Heart left ventricle (tissue), 16 donors: Measurements from ENCODE around the gene EXD3. TPM values are rescaled to one million over a fixed set of nuclear protein-coding genes. Genes with fewer than 3 reads are reported as not detected.

Experiments
- ATAC-seq, 4 donors: fragments of 200-7000 bp; cut with Tn5 transposase; one replicate each; pipeline ENCODE4 v1.9.1; 2020 to 2022; ENCODE audit warnings: moderate library complexity in 4 of 4, mild to moderate bottlenecking in 3 of 4, moderate number of reproducible peaks in 1 of 4
- DNase-seq, 5 donors: peaks; one replicate each; pipeline ENCODE4 v3.0.0-alpha.2; 2020
- H3K27ac ChIP-seq, 12 donors: fragments of 200-600 bp; sonication (generic) in 4 of 12; one replicate each; pipeline versions ENCODE4 v1.5.0 to v1.8.0; 2016 to 2022; ENCODE audit warnings: mild to moderate bottlenecking in 2 of 12
- H3K27me3 ChIP-seq, 9 donors: fragments of 200-600 bp; sonication (generic) in 2 of 9; one replicate each; pipeline versions ENCODE4 v1.5.1 to v1.8.0; 2016 to 2022; ENCODE audit warnings: mild to moderate bottlenecking in 3 of 9
- H3K36me3 ChIP-seq, 9 donors: fragments of 200-600 bp; sonication (generic) in 2 of 9; one replicate each; pipeline versions ENCODE4 v1.5.0 to v1.8.0; 2018 to 2022; ENCODE audit warnings: mild to moderate bottlenecking in 2 of 9
- H3K4me1 ChIP-seq, 12 donors: fragments of 200-600 bp; sonication (generic) in 4 of 12; one replicate each; pipeline versions ENCODE4 v1.5.0 to v1.8.0; 2016 to 2022; ENCODE audit warnings: mild to moderate bottlenecking in 3 of 12
- H3K4me3 ChIP-seq, 12 donors: fragments of 200-600 bp; sonication (generic) in 4 of 12; one replicate each; pipeline versions ENCODE4 v1.5.0 to v1.8.0; 2017 to 2022; ENCODE audit warnings: mild to moderate bottlenecking in 9 of 12, moderate library complexity in 4 of 12
- H3K9me3 ChIP-seq, 12 donors: fragments of 200-600 bp; sonication (generic) in 4 of 12; one replicate each; pipeline versions ENCODE4 v1.5.0 to v1.8.0; 2016 to 2022; ENCODE audit warnings: mild to moderate bottlenecking in 1 of 12
- POLR2A ChIP-seq, 2 donors: fragments of 450-650 bp; IDR thresholded peaks; one replicate each; pipeline ENCODE4 v1.6.1; 2017; ENCODE audit warnings: antibody characterized with exemption in 2 of 2, mild to moderate bottlenecking in 2 of 2, moderate library complexity in 2 of 2
- WGBS, 4 donors: extraction: QIAGEN DNeasy Blood & Tissue Kit in 2 of 4; methylation state at CpG; one replicate each; pipeline versions ENCODE4 v1.1.5 to v1.1.7; 2013 to 2018; 5-methylcytosine and 5-hydroxymethylcytosine counted together
- intact Hi-C, 10 donors: fragments of 100-400 bp; cut with DNase I; formaldehyde crosslinking; loops; one replicate each; pipeline versions ENCODE4 v1.11.1 to v1.14.2; 2022
- polyA plus RNA-seq, 2 donors: library from polyadenylated mRNA; stranded (reverse); fragments of 200-250 nt; gene quantifications; one replicate each; pipeline ENCODE4 v1.2.3, GENCODE V29; 2013
- total RNA-seq, 9 donors: library from RNA; depleted of rRNA in 2 of 9; stranded (reverse); fragments of >200 nt in 2 of 9; fragmentation: NEBNext Ultra II Directional in 3 of 9; extraction: Animal tissue kit (Norgen Biotek cat#: 25700) in 3 of 9; gene quantifications; one replicate each; pipeline versions ENCODE4 v1.1.0 to v1.2.4, GENCODE V29; 2016 to 2023
- TF ChIP-seq, protein P1 (sequence below), 12 donors: fragments of 200-600 bp; sonication (generic) in 4 of 12; IDR thresholded peaks; one replicate each; pipeline versions ENCODE4 v1.5.0 to v1.8.0; 2018 to 2022; ENCODE audit warnings: antibody characterized with exemption in 12 of 12, mild to moderate bottlenecking in 5 of 12
- donor health status: ischemic (EF 13 %, LVEDD 7.1; RV severe dilation, severe dysfunction).
- donor health status: healthy with polysubstance abuse.
- donor health status: DM: no; HTN: yes; CAD: no.
- donor health status: DM: no; HTN: no; CAD: no.
- donor health status: ischemic (EF 25% LVEDD 6.9; RV normal size, moderate dysfunction).
- donor health status: ischemic (EF 25% LVEDD 5.7; RV mildly dilated, moderate dysfunction).
- donor health status: healthy.
- donor health status: DM: yes; HTN: yes; CAD: no.
- donor health status: ischemic (EF 35%, LVEDD 5.7; RV mildly dilated, moderate dysfunction).
- donor health status: nonischemic (EF 11% LVEDD 7.7; RV severe dilation, severe dysfunction).
- donor health status: DM: yes; HTN: yes; CAD: no.
- donor health status: PGD.
- donor health status: ischemic (EF 29% LVEDD 5.4; RV normal size, mild dysfunction).
- donor health status: nonischemic (EF 23%, LVEDD 6.1; RV moderate dilation, normal function).

Gene EXD3
- total and polyA plus RNA-seq, 11 donors = 4.1 to 15.2 (median 8.6) TPM

DNA sequence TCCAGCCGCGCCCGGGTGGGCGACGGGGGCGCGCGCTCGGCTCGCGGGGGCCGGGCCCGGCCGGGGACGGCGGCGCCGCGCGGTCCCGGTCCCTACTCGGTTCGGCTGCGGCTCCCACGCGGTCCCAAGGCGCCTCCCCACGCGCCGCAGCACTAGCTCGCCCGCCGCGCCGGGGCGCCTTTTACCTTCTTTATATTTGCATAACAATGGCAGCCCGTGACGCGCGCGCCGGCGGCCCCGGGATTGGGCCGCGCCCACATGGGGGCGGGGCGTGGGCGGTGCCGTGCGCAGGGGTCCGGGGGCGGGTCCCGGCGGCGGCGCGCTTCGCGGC is 120.9 kb downstream of the EXD3 start, which contains the start of gene NRARP:
NRARP (minus strand) TSS at position 154 of the 331 bp plus-strand sequence. CDS start 343 bp downstream, outside the sequence.
- WGBS, 4 donors = 0 to 1% (median 0%) methylated on average over 13 to 60 of the region's 60 CpGs; no CpG with 5 or more reads in 1 of the 4 donors
- H3K4me1 ChIP-seq = peaks cover 12 to 91% (median 52%) of the 10 kb centered on the region in 12 donors

DNA sequence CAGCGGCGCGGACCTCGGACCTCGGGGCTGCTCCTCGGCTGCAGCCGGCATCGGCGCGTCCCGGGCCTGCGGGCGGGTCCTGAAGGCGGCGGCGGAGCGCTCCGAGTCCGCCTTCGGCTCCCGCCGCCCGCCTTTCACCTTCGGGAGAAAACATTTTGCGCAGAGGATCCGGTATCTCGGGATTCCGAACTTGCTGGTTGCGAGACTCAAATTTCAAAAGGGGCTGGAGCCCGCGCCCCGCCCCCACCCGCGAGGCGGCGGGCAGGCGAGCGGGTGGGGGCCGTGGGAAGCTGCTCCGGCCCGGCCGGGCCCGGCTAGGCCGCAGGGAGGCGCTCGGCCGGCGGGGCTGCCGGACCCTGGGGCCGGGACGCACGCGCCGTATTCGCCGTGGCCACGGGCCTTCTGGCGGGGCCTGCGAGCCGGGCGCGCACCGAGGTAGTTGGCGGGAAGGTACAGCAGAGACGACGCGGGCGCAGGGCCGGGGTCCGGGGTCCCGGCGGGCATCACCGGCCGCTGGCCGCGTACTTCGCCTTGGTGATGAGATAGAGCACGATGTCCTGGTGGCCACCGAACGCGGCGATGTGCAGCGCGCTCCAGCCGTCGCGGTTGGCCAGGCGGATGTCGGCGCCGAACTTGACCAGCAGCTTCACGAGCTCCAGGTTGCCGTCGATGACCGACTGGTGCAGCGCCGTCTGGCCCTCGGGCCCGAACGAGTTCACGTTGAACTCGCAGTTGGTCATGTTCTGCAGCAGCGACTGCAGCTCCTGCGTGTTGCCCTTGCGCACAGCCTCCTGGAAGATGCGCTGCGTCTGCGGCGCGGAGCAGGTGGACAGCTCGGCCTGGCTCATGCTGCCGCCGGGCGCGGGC is 121.6 kb downstream of the EXD3 start:
- TF ChIP-seq POLR2A (IDR thresholded peaks at IDR 0.05) = no peak
- TF ChIP-seq, protein P1, sequence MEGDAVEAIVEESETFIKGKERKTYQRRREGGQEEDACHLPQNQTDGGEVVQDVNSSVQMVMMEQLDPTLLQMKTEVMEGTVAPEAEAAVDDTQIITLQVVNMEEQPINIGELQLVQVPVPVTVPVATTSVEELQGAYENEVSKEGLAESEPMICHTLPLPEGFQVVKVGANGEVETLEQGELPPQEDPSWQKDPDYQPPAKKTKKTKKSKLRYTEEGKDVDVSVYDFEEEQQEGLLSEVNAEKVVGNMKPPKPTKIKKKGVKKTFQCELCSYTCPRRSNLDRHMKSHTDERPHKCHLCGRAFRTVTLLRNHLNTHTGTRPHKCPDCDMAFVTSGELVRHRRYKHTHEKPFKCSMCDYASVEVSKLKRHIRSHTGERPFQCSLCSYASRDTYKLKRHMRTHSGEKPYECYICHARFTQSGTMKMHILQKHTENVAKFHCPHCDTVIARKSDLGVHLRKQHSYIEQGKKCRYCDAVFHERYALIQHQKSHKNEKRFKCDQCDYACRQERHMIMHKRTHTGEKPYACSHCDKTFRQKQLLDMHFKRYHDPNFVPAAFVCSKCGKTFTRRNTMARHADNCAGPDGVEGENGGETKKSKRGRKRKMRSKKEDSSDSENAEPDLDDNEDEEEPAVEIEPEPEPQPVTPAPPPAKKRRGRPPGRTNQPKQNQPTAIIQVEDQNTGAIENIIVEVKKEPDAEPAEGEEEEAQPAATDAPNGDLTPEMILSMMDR (IDR thresholded peaks at IDR 0.05) = peak in 6 of 12 donors; percentile 25 to 47 (median 38)
- Histone ChIP-seq H3K36me3 (peaks cover 0 to 8% (median 0%) of the 10 kb centered on the region in 9 donors), H3K27me3 (peaks cover 0 to 62% (median 10%) of the 10 kb centered on the region in 9 donors), H3K9me3 (no peaks in the 10 kb centered on the region), H3K4me3 (peak overlapping the region; percentile 42 to 94 (median 68)), H3K27ac (peak overlapping the region; percentile 13 to 98 (median 86)), H3K4me1 (peaks cover 5 to 91% (median 51%) of the 10 kb centered on the region in 12 donors)
- WGBS, 4 donors = 0 to 1% (median 1%) methylated on average over 37 to 115 of the region's 115 CpGs
- ATAC-seq = peak in 1 of 4 donors; percentile 14
- DNase-seq = peak; percentile 32 to 72 (median 50)
- intact Hi-C loops = loop anchor here in 1 of 10 donors (5.0 kb wide), 1 partner anchor 121 kb away; the partner anchor contains the start of genes EXD3 and NOXA1

More for the DNA sequence above, 120.9 kb downstream of the EXD3 start, which contains the start of gene NRARP:
- Histone ChIP-seq H3K36me3 (peaks cover 0 to 8% (median 0%) of the 10 kb centered on the region in 9 donors), H3K4me3 (peak within 1 kb of the TSS; percentile 48 to 94 (median 68)), H3K27me3 (peaks cover 0 to 62% (median 6%) of the 10 kb centered on the region in 9 donors), H3K27ac (peak within 1 kb of the TSS; percentile 63 to 98 (median 88)), H3K9me3 (no peaks in the 10 kb centered on the region)
- peak; percentile 47 to 77 (median 67) for ATAC-seq
- intact Hi-C loops = loop anchor here in 3 of 10 donors (2.0 to 5.0 kb wide), 3 partner anchors 17 to 120 kb away; partner anchors contain the start of genes EXD3 (in 1 of the 3) and NOXA1 (in 1 of the 3)
- TF ChIP-seq, protein P1 (IDR thresholded peaks at IDR 0.05) = no peak
- TF ChIP-seq POLR2A (IDR thresholded peaks at IDR 0.05) = peak; percentile 25 to 91
- peak; percentile 92 to 96 (median 94) for DNase-seq

DNA sequence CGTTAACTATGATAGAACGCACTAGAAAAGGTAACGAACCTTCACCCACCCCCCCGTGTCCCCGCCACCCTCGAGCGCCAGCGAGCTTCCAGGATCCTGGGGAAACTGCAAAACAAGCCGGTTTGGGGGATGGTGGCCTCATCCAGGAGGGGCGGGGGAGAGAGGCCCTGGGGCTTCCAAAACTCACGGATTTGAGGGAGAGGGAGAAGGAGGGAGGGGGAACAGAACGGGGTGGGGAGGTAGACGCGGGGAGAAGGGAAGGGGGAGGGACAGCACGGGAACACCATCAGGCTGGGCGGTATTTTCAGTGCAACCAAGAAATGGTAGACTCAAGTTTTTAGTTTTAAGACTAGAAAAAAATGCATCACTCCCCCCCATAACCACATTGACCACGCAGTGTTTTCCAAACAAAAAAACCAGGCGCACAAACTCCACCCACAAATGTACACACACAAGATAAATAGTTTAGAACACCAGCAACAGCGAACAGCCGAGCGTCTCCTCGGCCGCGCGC is 122.3 kb downstream of the EXD3 start:
- peaks cover 0 to 8% (median 0%) of the 10 kb centered on the region in 9 donors for H3K36me3 ChIP-seq
- ATAC-seq = no peak
- WGBS, 4 donors = 4 to 11% (median 6%) methylated on average over 25 of the region's 25 CpGs

More for the DNA sequence above, 122.3 kb downstream of the EXD3 start:
- Histone ChIP-seq H3K9me3 (no peaks in the 10 kb centered on the region), H3K27me3 (peaks cover 0 to 63% (median 15%) of the 10 kb centered on the region in 9 donors), H3K27ac (peak overlapping the region; percentile 31 to 98 (median 86)), H3K4me3 (peak overlapping the region; percentile 42 to 94 (median 68)), H3K4me1 (peaks cover 0 to 91% (median 48%) of the 10 kb centered on the region in 12 donors)
- intact Hi-C loops = loop anchor here in 1 of 10 donors (5.0 kb wide), 1 partner anchor 122 kb away; the partner anchor contains the start of genes EXD3 and NOXA1
- peak in 3 of 5 donors; percentile 16 to 25 (median 24) for DNase-seq
- no peak for TF ChIP-seq POLR2A (IDR thresholded peaks at IDR 0.05)
- TF ChIP-seq, protein P1 (IDR thresholded peaks at IDR 0.05) = no peak
